GM23338 (cell line): ENCODE results near the gene MT1F. TPM values are rescaled to one million over a fixed set of nuclear protein-coding genes. Genes with fewer than 3 reads are reported as not detected.

ENCODE experiments used
- ATAC-seq: fragments of 200-7000 bp; cut with Tn5 transposase; 3 replicates; pipeline ENCODE4 v1.9.1; 2020
- DNase-seq: peaks from one replicate; pipeline ENCODE4 v3.0.0-alpha.2; 2015; ENCODE audit warnings: low spot score
- H2AFZ ChIP-seq: fragments of 200-600 bp; sonication (generic); 2 replicates; pipeline ENCODE4 v1.8.0; 2016; ENCODE audit warnings: antibody characterized with exemption, mild to moderate bottlenecking, moderate library complexity
- H3F3A ChIP-seq: fragments of 200-600 bp; sonication (generic); replicated peaks from 2 replicates; pipeline ENCODE4 v1.8.0; 2017; ENCODE audit warnings: antibody characterized with exemption, mixed run types, low read depth
- H3K27ac ChIP-seq: fragments of 200-600 bp; sonication (generic); 2 replicates; pipeline ENCODE4 v1.6.1; 2016; ENCODE audit warnings: low read depth
- H3K27me3 ChIP-seq: fragments of 200-600 bp; sonication (generic); 2 replicates; pipeline ENCODE4 v1.8.0; 2016; ENCODE audit warnings: mild to moderate bottlenecking, mixed run types, moderate library complexity; ENCODE audit not compliant: insufficient read depth
- H3K36me3 ChIP-seq: fragments of 200-600 bp; sonication (generic); 2 replicates; pipeline ENCODE4 v1.8.0; 2016; ENCODE audit warnings: mild to moderate bottlenecking; ENCODE audit not compliant: insufficient read depth
- H3K4me1 ChIP-seq: fragments of 200-600 bp; sonication (generic); 2 replicates; pipeline ENCODE4 v1.8.0; 2016; ENCODE audit warnings: mild to moderate bottlenecking, moderate library complexity; ENCODE audit not compliant: insufficient read depth
- H3K4me2 ChIP-seq: fragments of 200-600 bp; sonication (generic); 2 replicates; pipeline ENCODE4 v1.7.1; 2017; ENCODE audit warnings: mixed run types
- H3K4me3 ChIP-seq: fragments of 200-600 bp; sonication (generic); 2 replicates; pipeline ENCODE4 v1.6.1; 2016; ENCODE audit warnings: mixed run types
- H3K79me2 ChIP-seq: fragments of 200-600 bp; sonication (generic); replicated peaks from 2 replicates; pipeline ENCODE4 v1.8.0; 2017; ENCODE audit warnings: mild to moderate bottlenecking; ENCODE audit not compliant: insufficient read depth
- H3K9me2 ChIP-seq: fragments of 200-600 bp; sonication (generic); 2 replicates; pipeline ENCODE4 v1.8.0; 2017; ENCODE audit not compliant: insufficient read depth
- H4K20me1 ChIP-seq: fragments of 200-600 bp; sonication (generic); replicated peaks from 2 replicates; pipeline ENCODE4 v1.8.0; 2017; ENCODE audit warnings: mild to moderate bottlenecking; ENCODE audit not compliant: insufficient read depth
- H3K27ac Mint-ChIP-seq: 2 replicates; pipeline ENCODE4 v1.8.0; 2020; ENCODE audit warnings: inconsistent platforms, mild to moderate bottlenecking, moderate library complexity, mixed read lengths
- H3K27me3 Mint-ChIP-seq: 3 replicates; pipeline ENCODE4 v1.8.0; 2022; ENCODE audit warnings: low read depth, mild to moderate bottlenecking, moderate library complexity, mixed read lengths, inconsistent platforms; ENCODE audit not compliant: insufficient read depth, poor library complexity
- H3K36me3 Mint-ChIP-seq: 3 replicates; pipeline ENCODE4 v1.8.0; 2021; ENCODE audit warnings: low read depth, mild to moderate bottlenecking, inconsistent platforms, moderate library complexity, mixed read lengths
- H3K4me1 Mint-ChIP-seq: 3 replicates; pipeline ENCODE4 v1.8.0; 2020; ENCODE audit warnings: mild to moderate bottlenecking, inconsistent platforms, mixed read lengths
- H3K4me3 Mint-ChIP-seq: 3 replicates; pipeline ENCODE4 v1.8.0; 2021; ENCODE audit warnings: moderate library complexity, mild to moderate bottlenecking, inconsistent platforms, mixed read lengths
- H3K9me3 Mint-ChIP-seq: 3 replicates; pipeline ENCODE4 v1.8.0; 2020; ENCODE audit warnings: moderate library complexity, mild to moderate bottlenecking, inconsistent platforms, mixed read lengths
- CTCF ChIP-seq, 2 experiments: fragments of 200-600 bp in 1 of 2; sonication (generic) in 1 of 2; conservative IDR thresholded peaks; 2 replicates each; pipeline versions ENCODE4 v1.5.1 to v1.6.1; 2016 to 2017; ENCODE audit warnings: antibody characterized with exemption in 2 of 2, low read depth in 2 of 2, mild to moderate bottlenecking in 2 of 2, moderate library complexity in 1 of 2
- ETS1 ChIP-seq: IDR thresholded peaks from 2 replicates; pipeline ENCODE4 v1.6.1; 2016; ENCODE audit warnings: antibody characterized with exemption
- EZH2 ChIP-seq: fragments of 200-600 bp; sonication (generic); IDR thresholded peaks from one replicate; pipeline ENCODE4 v1.8.0; 2017; ENCODE audit warnings: antibody characterized with exemption, mild to moderate bottlenecking, low read depth; ENCODE audit not compliant: unreplicated experiment
- EZH2phosphoT487 ChIP-seq: fragments of 200-600 bp; sonication (generic); IDR thresholded peaks from one replicate; pipeline ENCODE4 v1.8.1; 2018; ENCODE audit warnings: antibody characterized with exemption; ENCODE audit not compliant: unreplicated experiment
- JUNB ChIP-seq: IDR thresholded peaks from one replicate; pipeline ENCODE4 v1.6.1; 2016; ENCODE audit warnings: antibody characterized with exemption; ENCODE audit not compliant: unreplicated experiment
- NANOG ChIP-seq: IDR thresholded peaks from 2 replicates; pipeline ENCODE4 v1.6.1; 2016; ENCODE audit warnings: antibody characterized with exemption, borderline replicate concordance
- POLR2AphosphoS5 ChIP-seq: IDR thresholded peaks from 2 replicates; pipeline ENCODE4 v1.6.1; 2016; ENCODE audit warnings: antibody characterized with exemption, low read depth
- ZNF114 ChIP-seq: fragments of 250-450 bp; sonication (Bioruptor Pico); IDR thresholded peaks from 2 replicates; pipeline ENCODE4 v1.5.0; 2020; ENCODE audit warnings: mild to moderate bottlenecking, moderate library complexity
- ZNF462 ChIP-seq: fragments of 250-450 bp; sonication (Bioruptor Pico); IDR thresholded peaks from 2 replicates; pipeline ENCODE4 v1.5.0; 2020; ENCODE audit warnings: mild to moderate bottlenecking, moderate library complexity
- polyA plus RNA-seq: library from polyadenylated mRNA; unstranded; fragments of >200 nt; fragmentation: Nextera tagmentation; extraction: Ambion mirVana; gene quantifications from 2 replicates; pipeline ENCODE4 v1.2.1, GENCODE V29; 2016
- total RNA-seq: library from RNA; depleted of rRNA; stranded (reverse); fragments of >200 nt; shearing (Covaris generic); gene quantifications from 2 replicates; pipeline ENCODE4 v1.2.3, GENCODE V29; 2014

MT1F gene
- total and polyA plus RNA-seq, 2 experiments from 2014 or later: 7.4 to 107 TPM

- no peaks in the 10 kb centered on the region for H4K20me1 ChIP-seq
- Mint-ChIP-seq H3K36me3 (peaks cover 40% of the 10 kb centered on the region), H3K4me3 (peak overlapping the region; percentile 73), H3K9me3 (no peaks in the 10 kb centered on the region), H3K4me1 (peaks cover 29% of the 10 kb centered on the region), H3K27me3 (peaks cover 97% of the 10 kb centered on the region), H3K27ac (no peak overlapping the region)
- peak overlapping the region; percentile 69 for H3K4me3 ChIP-seq
- ATAC-seq (peak; percentile 15), DNase-seq (peak; percentile 65)
- H3K4me2 ChIP-seq: peak overlapping the region; percentile 92
- no peaks in the 10 kb centered on the region; the same call in 1 of the 2 replicates for H3K79me2 ChIP-seq
- H3K36me3 ChIP-seq: no peaks in the 10 kb centered on the region
- H3K9me2 ChIP-seq: no peaks in the 10 kb centered on the region
- peaks cover 4% of the 10 kb centered on the region; the same call in 1 of the 2 replicates for H3F3A ChIP-seq
- H3K27ac ChIP-seq: no peak overlapping the region
- H3K27me3 ChIP-seq: peaks cover 100% of the 10 kb centered on the region
- H3K4me1 ChIP-seq: peaks cover 33% of the 10 kb centered on the region
- peak overlapping the region; percentile 90 for H2AFZ ChIP-seq
- TF ChIP-seq EZH2 (peak; percentile 28), ETS1 (peak; percentile 43), JUNB (no peak), POLR2AphosphoS5 (peak; percentile 40)
These were observed 4.9 kb downstream of the MT1F start for GRCh38 chr16:56662357-56663354.

- Mint-ChIP-seq H3K4me3 (no peak overlapping the region), H3K9me3 (peaks cover 3% of the 10 kb centered on the region; the same call in 1 of the 3 replicates), H3K36me3 (peaks cover 34% of the 10 kb centered on the region), H3K27ac (no peak overlapping the region), H3K4me1 (peaks cover 38% of the 10 kb centered on the region), H3K27me3 (peaks cover 98% of the 10 kb centered on the region)
- DNase-seq (no peak), ATAC-seq (no peak)
- H3K4me3 ChIP-seq: no peak overlapping the region
- no peak overlapping the region for H2AFZ ChIP-seq
- H3K4me2 ChIP-seq: no peak overlapping the region
- H3K36me3 ChIP-seq: no peaks in the 10 kb centered on the region
- H3F3A ChIP-seq: peaks cover 11% of the 10 kb centered on the region
- H3K27me3 ChIP-seq: peaks cover 100% of the 10 kb centered on the region
- peaks cover 36% of the 10 kb centered on the region for H3K4me1 ChIP-seq
- no peaks in the 10 kb centered on the region; the same call in 1 of the 2 replicates for H3K79me2 ChIP-seq
- no peak overlapping the region for H3K27ac ChIP-seq
- no peaks in the 10 kb centered on the region for H4K20me1 ChIP-seq
- H3K9me2 ChIP-seq: no peaks in the 10 kb centered on the region
- TF ChIP-seq NANOG (no peak), JUNB (no peak), CTCF (conservative IDR thresholded peaks at IDR 0.05; ENCODE audit: low read depth in 2 of 2) (no peak), ETS1 (no peak), ZNF462 (CRISPR knock-in tag) (no peak), POLR2AphosphoS5 (no peak), EZH2 (no peak), EZH2phosphoT487 (no peak), ZNF114 (no peak)
These were observed 6.7 kb downstream of the MT1F start for GRCh38 chr16:56664506-56664905.
